Caco-2 (cell line): Measurements from ENCODE around the gene TMEM176A. TPM values are rescaled to one million over a fixed set of nuclear protein-coding genes. Genes with fewer than 3 reads are reported as not detected.

Source experiments
- BruUV-seq: library from RNA; stranded (reverse); fragments of 400-500 nt; replicated peaks from 2 replicates; lab custom pipeline; 2021; lab: Mats Ljungman, UMichigan
- CTCF ChIA-PET: fragments of 300-600 bp; sonication (Branson Sonifier 250); formaldehyde crosslinking; loops from one replicate; lab custom pipeline; 2022; ENCODE audit warnings: antibody characterized with exemption; lab: Charles Lee
- POLR2A ChIA-PET: fragments of 300-600 bp; sonication (Branson Sonifier 250); formaldehyde crosslinking; loops from one replicate; lab custom pipeline; 2022; ENCODE audit warnings: antibody characterized with exemption; lab: Charles Lee
- DNase-seq, 2 experiments: peaks; one replicate each; pipeline versions ENCODE4 v3.0.0 to v3.0.0-alpha.2; 2020 to 2022
- H3K27me3 ChIP-seq: replicated peaks from 2 replicates; pipeline ENCODE4 v1.6.0; 2011; ENCODE audit warnings: low read length; ENCODE audit not compliant: control insufficient read depth, insufficient read depth
- H3K36me3 ChIP-seq: 2 replicates; pipeline ENCODE4 v1.5.1; 2011; ENCODE audit warnings: low read length; ENCODE audit not compliant: control insufficient read depth, insufficient read depth
- H3K4me1 ChIP-seq: fragments of 250-450 bp; sonication (Bioruptor Pico); 2 replicates; pipeline ENCODE4 v1.5.1; 2020; ENCODE audit warnings: mild to moderate bottlenecking
- H3K4me3 ChIP-seq: 2 replicates; pipeline ENCODE4 v1.5.1; 2011; ENCODE audit warnings: low read depth, mild to moderate bottlenecking, control low read depth, low read length
- H3K9me3 ChIP-seq: fragments of 250-450 bp; sonication (Bioruptor Pico); 2 replicates; pipeline ENCODE4 v1.5.1; 2020; ENCODE audit warnings: mild to moderate bottlenecking, moderate library complexity
- H3K27ac Mint-ChIP-seq: one replicate; pipeline ENCODE4 v1.8.0; 2022; ENCODE audit warnings: mixed read lengths; ENCODE audit not compliant: unreplicated experiment
- H3K27me3 Mint-ChIP-seq: one replicate; pipeline ENCODE4 v1.8.0; 2022; ENCODE audit warnings: mixed read lengths; ENCODE audit not compliant: insufficient read depth, unreplicated experiment
- H3K36me3 Mint-ChIP-seq: one replicate; pipeline ENCODE4 v1.8.0; 2022; ENCODE audit warnings: mild to moderate bottlenecking, mixed read lengths; ENCODE audit not compliant: insufficient read depth, unreplicated experiment
- H3K4me1 Mint-ChIP-seq: one replicate; pipeline ENCODE4 v1.8.0; 2022; ENCODE audit warnings: low read depth, mixed read lengths; ENCODE audit not compliant: unreplicated experiment
- H3K4me3 Mint-ChIP-seq: one replicate; pipeline ENCODE4 v1.8.0; 2022; ENCODE audit warnings: mild to moderate bottlenecking, moderate library complexity, mixed read lengths; ENCODE audit not compliant: unreplicated experiment
- H3K9me3 Mint-ChIP-seq: one replicate; pipeline ENCODE4 v1.8.0; 2022; ENCODE audit warnings: mixed read lengths; ENCODE audit not compliant: unreplicated experiment
- intact Hi-C: fragments of 100-400 bp; cut with micrococcal nuclease; formaldehyde crosslinking; loops from one replicate; pipeline ENCODE4 v1.10.0; 2022; ENCODE audit not compliant: unreplicated experiment
- total RNA-seq: library from RNA; stranded (reverse); gene quantifications from 2 replicates; pipeline ENCODE4 v1.2.3, GENCODE V29; 2022
- TF ChIP-seq, protein P1 (sequence below), 2 experiments: fragments of 200-600 bp in 1 of 2; IDR thresholded peaks; 1 replicate in 1 of 2; 2 replicates in 1 of 2; pipeline versions ENCODE4 v1.5.1 to v1.8.0; 2011 to 2022; ENCODE audit warnings: antibody characterized with exemption in 1 of 2, control low read depth in 1 of 2, inconsistent platforms in 1 of 2, low read depth in 1 of 2, low read length in 1 of 2, mild to moderate bottlenecking in 1 of 2, moderate library complexity in 1 of 2; ENCODE audit not compliant: insufficient read depth in 1 of 2, severe bottlenecking in 1 of 2, unreplicated experiment in 1 of 2

The TMEM176A gene
- total RNA-seq, 1 experiment from 2014 or later: 49.6 TPM

DNA sequence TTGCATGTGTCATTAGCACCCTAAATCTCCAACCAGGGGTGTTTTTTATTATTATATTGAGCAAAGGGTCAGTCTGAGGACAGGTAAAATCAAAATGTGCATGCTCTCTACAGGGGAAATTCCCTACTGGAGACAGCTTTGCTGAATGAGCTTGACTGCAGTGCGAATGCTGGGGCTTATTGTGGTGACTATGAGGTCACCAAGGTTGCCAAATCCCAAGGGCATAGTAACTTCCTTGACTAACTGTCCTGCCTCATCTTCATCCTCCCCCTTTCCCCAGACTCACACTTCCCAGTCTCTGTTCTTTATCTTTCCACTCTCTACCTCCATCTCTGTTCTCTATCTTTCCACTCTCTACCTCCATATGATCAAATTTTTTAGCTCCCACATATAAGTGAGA is 28.9 kb downstream of the TMEM176A start:
- Mint-ChIP-seq H3K4me1 (peaks cover 23% of the 10 kb centered on the region), H3K9me3 (no peaks in the 10 kb centered on the region), H3K27me3 (no peaks in the 10 kb centered on the region), H3K4me3 (no peak overlapping the region), H3K36me3 (no peaks in the 10 kb centered on the region), H3K27ac (no peak overlapping the region)
- Histone ChIP-seq H3K27me3 (no peaks in the 10 kb centered on the region), H3K4me1 (peaks cover 22% of the 10 kb centered on the region), H3K4me3 (no peak overlapping the region), H3K9me3 (no peaks in the 10 kb centered on the region), H3K36me3 (no peaks in the 10 kb centered on the region)
- no TSS peak for BruUV-seq
- DNase-seq: no peak
- TF ChIP-seq, protein P1, sequence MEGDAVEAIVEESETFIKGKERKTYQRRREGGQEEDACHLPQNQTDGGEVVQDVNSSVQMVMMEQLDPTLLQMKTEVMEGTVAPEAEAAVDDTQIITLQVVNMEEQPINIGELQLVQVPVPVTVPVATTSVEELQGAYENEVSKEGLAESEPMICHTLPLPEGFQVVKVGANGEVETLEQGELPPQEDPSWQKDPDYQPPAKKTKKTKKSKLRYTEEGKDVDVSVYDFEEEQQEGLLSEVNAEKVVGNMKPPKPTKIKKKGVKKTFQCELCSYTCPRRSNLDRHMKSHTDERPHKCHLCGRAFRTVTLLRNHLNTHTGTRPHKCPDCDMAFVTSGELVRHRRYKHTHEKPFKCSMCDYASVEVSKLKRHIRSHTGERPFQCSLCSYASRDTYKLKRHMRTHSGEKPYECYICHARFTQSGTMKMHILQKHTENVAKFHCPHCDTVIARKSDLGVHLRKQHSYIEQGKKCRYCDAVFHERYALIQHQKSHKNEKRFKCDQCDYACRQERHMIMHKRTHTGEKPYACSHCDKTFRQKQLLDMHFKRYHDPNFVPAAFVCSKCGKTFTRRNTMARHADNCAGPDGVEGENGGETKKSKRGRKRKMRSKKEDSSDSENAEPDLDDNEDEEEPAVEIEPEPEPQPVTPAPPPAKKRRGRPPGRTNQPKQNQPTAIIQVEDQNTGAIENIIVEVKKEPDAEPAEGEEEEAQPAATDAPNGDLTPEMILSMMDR (IDR thresholded peaks at IDR 0.05; ENCODE audit: insufficient read depth in 1 of 2, low read depth in 1 of 2, low read length in 1 of 2, severe bottlenecking in 1 of 2, unreplicated experiment in 1 of 2): no peak
- POLR2A ChIA-PET: no interaction called here
- intact Hi-C loops: no loop called here
- CTCF ChIA-PET: no interaction called here

GRCh38 chr7:150830937-150831336 is 30.4 kb downstream of the TMEM176A start:
- Histone ChIP-seq H3K9me3 (no peaks in the 10 kb centered on the region), H3K36me3 (no peaks in the 10 kb centered on the region), H3K4me1 (peaks cover 20% of the 10 kb centered on the region), H3K27me3 (no peaks in the 10 kb centered on the region), H3K4me3 (no peak overlapping the region)
- Mint-ChIP-seq H3K9me3 (no peaks in the 10 kb centered on the region), H3K4me3 (peak overlapping the region; percentile 30), H3K36me3 (no peaks in the 10 kb centered on the region), H3K27me3 (no peaks in the 10 kb centered on the region), H3K4me1 (peaks cover 20% of the 10 kb centered on the region), H3K27ac (peak overlapping the region; percentile 51)
- no TSS peak for BruUV-seq
- TF ChIP-seq, protein P1 (IDR thresholded peaks at IDR 0.05; ENCODE audit: insufficient read depth in 1 of 2, low read depth in 1 of 2, low read length in 1 of 2, severe bottlenecking in 1 of 2, unreplicated experiment in 1 of 2): no peak
- CTCF ChIA-PET: no interaction called here
- DNase-seq: peak; percentile 84 to 92
- POLR2A ChIA-PET: no interaction called here
- intact Hi-C loops: loop anchor here (1.0 to 2.0 kb wide), 3 partner anchors 23 to 52 kb away; no protein-coding TSS in a partner anchor

- intact Hi-C loops: loop anchor here (1.0 to 2.0 kb wide), 3 partner anchors 24 to 53 kb away; no protein-coding TSS in a partner anchor
These were observed 31.3 kb downstream of the TMEM176A start for GRCh38 chr7:150831851-150832250.

More at GRCh38 chr7:150831851-150832250, 31.3 kb downstream of the TMEM176A start:
- Mint-ChIP-seq H3K4me3 (no peak overlapping the region), H3K27ac (no peak overlapping the region), H3K27me3 (no peaks in the 10 kb centered on the region), H3K4me1 (peaks cover 13% of the 10 kb centered on the region), H3K9me3 (no peaks in the 10 kb centered on the region), H3K36me3 (no peaks in the 10 kb centered on the region)
- TF ChIP-seq, protein P1 (IDR thresholded peaks at IDR 0.05; ENCODE audit: insufficient read depth in 1 of 2, low read depth in 1 of 2, low read length in 1 of 2, severe bottlenecking in 1 of 2, unreplicated experiment in 1 of 2): no peak
- no peak for DNase-seq
- no TSS peak for BruUV-seq
- no peak overlapping the region for H3K4me3 ChIP-seq
- H3K4me1 ChIP-seq: peaks cover 12% of the 10 kb centered on the region
- H3K27me3 ChIP-seq: no peaks in the 10 kb centered on the region
- POLR2A ChIA-PET: interaction anchor here (0.6 to 0.8 kb wide), 2 partner anchors 20 to 48 kb away, joined by 4 to 6 read pairs; partner anchors contain the start of gene AOC1
- CTCF ChIA-PET: no interaction called here
- H3K36me3 ChIP-seq: no peaks in the 10 kb centered on the region
- H3K9me3 ChIP-seq: no peaks in the 10 kb centered on the region
